HepG2 (cell line): Measurements from ENCODE around the gene PDE1C. TPM values are rescaled to one million over a fixed set of nuclear protein-coding genes. Genes with fewer than 3 reads are reported as not detected.

Experiments used
- ATAC-seq: fragments of 200-7000 bp; cut with Tn5 transposase; 3 replicates; pipeline ENCODE4 v1.9.1; 2020; ENCODE audit warnings: mild to moderate bottlenecking, moderate library complexity
- BruUV-seq: library from RNA; stranded (reverse); fragments of 400-500 nt; replicated peaks from 2 replicates; lab custom pipeline; 2021; lab: Mats Ljungman, UMichigan
- CTCF ChIA-PET: fragments of 300-600 bp; formaldehyde crosslinking; extraction: SDS; loops from one replicate; lab custom pipeline; 2021; ENCODE audit warnings: low total read pairs, inconsistent platforms, low intra/inter-chr PET ratio; lab: Yijun Ruan, JAX
- POLR2A ChIA-PET: fragments of 350-600 bp; sonication (Branson Sonifier 250); formaldehyde crosslinking; loops from one replicate; lab custom pipeline; 2020; ENCODE audit warnings: antibody characterized with exemption, inconsistent platforms; lab: Yijun Ruan, JAX
- DNase-seq: peaks from one replicate; pipeline ENCODE4 v3.0.0-alpha.2; 2015; ENCODE audit warnings: low spot score
- FAIRE-seq: peaks from 3 replicates; lab custom pipeline; 2011; peaks lifted over from hg19 to GRCh38; lab: Jason Lieb, UNC
- H2AFZ ChIP-seq: one replicate; pipeline ENCODE4 v1.6.1; 2011; ENCODE audit warnings: low read length, inconsistent platforms
- H3K27ac ChIP-seq: fragments of 300-600 bp; 3 replicates; pipeline ENCODE4 v1.8.0; 2011; ENCODE audit warnings: mixed run types, mild to moderate bottlenecking, mixed read lengths, low read length, inconsistent platforms; ENCODE audit not compliant: insufficient read depth; ENCODE audit errors: extremely low read length
- H3K27me3 ChIP-seq, 2 experiments: fragments of 200-600 bp in 1 of 2; 2 replicates in 1 of 2; 3 replicates in 1 of 2; pipeline versions ENCODE4 v1.6.0 to v1.8.0; 2011; ENCODE audit warnings: low read length in 2 of 2, mild to moderate bottlenecking in 2 of 2, moderate library complexity in 2 of 2, inconsistent platforms in 1 of 2; ENCODE audit not compliant: insufficient read depth in 2 of 2, control insufficient read depth in 1 of 2
- H3K36me3 ChIP-seq, 2 experiments: fragments of 200-600 bp in 1 of 2; replicated peaks in 1 of 2; 2 replicates in 1 of 2; 3 replicates in 1 of 2; pipeline versions ENCODE4 v1.5.1 to v1.8.0; 2011; ENCODE audit warnings: low read length in 2 of 2, inconsistent platforms in 1 of 2; ENCODE audit not compliant: insufficient read depth in 2 of 2, control insufficient read depth in 1 of 2
- H3K4me1 ChIP-seq: 2 replicates; pipeline ENCODE4 v1.5.1; 2012; ENCODE audit warnings: low read length, inconsistent platforms; ENCODE audit not compliant: insufficient read depth
- H3K4me2 ChIP-seq: 2 replicates; pipeline ENCODE4 v1.6.0; 2011; ENCODE audit warnings: low read depth, low read length, inconsistent platforms
- H3K4me3 ChIP-seq, 3 experiments: fragments of 200-600 bp in 1 of 3; sonication (generic), shearing (Covaris generic) in 1 of 3; replicated peaks in 1 of 3; 2 replicates each; pipeline ENCODE4 v1.5.1; 2011 to 2016; ENCODE audit warnings: low read length in 3 of 3, inconsistent platforms in 2 of 3, low read depth in 2 of 3, mild to moderate bottlenecking in 2 of 3, control low read depth in 1 of 3, mixed read lengths in 1 of 3; ENCODE audit not compliant: insufficient read depth in 1 of 3
- H3K79me2 ChIP-seq: one replicate; pipeline ENCODE4 v1.6.1; 2011; ENCODE audit warnings: low read length, inconsistent platforms; ENCODE audit not compliant: insufficient read depth
- H3K9ac ChIP-seq: 2 replicates; pipeline ENCODE4 v1.6.0; 2011; ENCODE audit warnings: mild to moderate bottlenecking, low read depth, low read length, inconsistent platforms; ENCODE audit not compliant: insufficient read depth
- H3K9me3 ChIP-seq: 2 replicates; pipeline ENCODE4 v1.5.1; 2012; ENCODE audit warnings: mild to moderate bottlenecking, low read length
- H4K20me1 ChIP-seq: 2 replicates; pipeline ENCODE4 v1.6.0; 2011; ENCODE audit warnings: inconsistent platforms, mild to moderate bottlenecking, low read length, moderate library complexity; ENCODE audit not compliant: insufficient read depth
- BCL3 ChIP-seq: sonication (generic); formaldehyde crosslinking; IDR thresholded peaks from 2 replicates; pipeline ENCODE4 v1.5.1; 2020; ENCODE audit warnings: mild to moderate bottlenecking, missing genetic modification reagents, moderate library complexity
- CENPX ChIP-seq: sonication (generic); formaldehyde crosslinking; IDR thresholded peaks from 2 replicates; pipeline ENCODE4 v1.9.0; 2021; ENCODE audit warnings: mild to moderate bottlenecking, missing genetic modification reagents, moderate library complexity
- SIX4 ChIP-seq: sonication (generic); formaldehyde crosslinking; IDR thresholded peaks from 2 replicates; pipeline ENCODE4 v1.4.0; 2020; ENCODE audit warnings: missing genetic modification reagents
- TOE1 ChIP-seq: sonication (generic); formaldehyde crosslinking; IDR thresholded peaks from 2 replicates; pipeline ENCODE4 v1.4.0; 2020; ENCODE audit warnings: mild to moderate bottlenecking, missing genetic modification reagents
- TRIM22 ChIP-seq: fragments of 450-650 bp; IDR thresholded peaks from 2 replicates; pipeline ENCODE4 v1.6.1; 2017
- ZFP1 ChIP-seq: IDR thresholded peaks from 2 replicates; pipeline ENCODE4 v1.6.1; 2016
- ZSCAN25 ChIP-seq: sonication (generic); formaldehyde crosslinking; IDR thresholded peaks from 2 replicates; pipeline ENCODE4 v1.8.0; 2022; ENCODE audit warnings: mild to moderate bottlenecking, missing genetic modification reagents
- WGBS: methylation state at CpG from one replicate; pipeline ENCODE4 v1.1.6; 2017; ENCODE audit warnings: low lambda C conversion rate; 5-methylcytosine and 5-hydroxymethylcytosine counted together
- in situ Hi-C: cut with HindIII; loops from 2 replicates; pipeline ENCODE4 v1.10.0; 2017; ENCODE audit warnings: low pct_unique_long_range_greater_than_20kb; ENCODE audit not compliant: extremely low pct_ligation_motif_present
- intact Hi-C: fragments of 100-400 bp; cut with micrococcal nuclease; formaldehyde crosslinking; loops from one replicate; pipeline ENCODE4 v1.10.0; 2022; ENCODE audit not compliant: unreplicated experiment
- polyA plus RNA-seq, 8 experiments: library from polyadenylated mRNA; depleted of rRNA in 3 of 8; stranded (reverse) in 7 of 8; unstranded in 1 of 8; fragments of >200 nt; fragmentation: Illumina TruSeq in 4 of 8; extraction: Trizol in 4 of 8; gene quantifications; 2 replicates each; pipeline versions ENCODE4 v1.2.1 to v1.2.3, GENCODE V29; 2011 to 2016; ENCODE audit warnings: low read depth in 4 of 8, missing spikeins in 1 of 8, mixed read lengths in 1 of 8; ENCODE audit not compliant: insufficient read depth in 1 of 8
- total RNA-seq, 5 experiments: library from RNA; depleted of rRNA; stranded (reverse); fragments of >200 nt; fragmentation: Illumina TruSeq; extraction: Trizol; gene quantifications; 2 replicates each; pipeline ENCODE4 v1.2.3, GENCODE V29; 2016; ENCODE audit warnings: low read depth in 1 of 5
- TF ChIP-seq, protein P1 (sequence below): sonication (generic); formaldehyde crosslinking; IDR thresholded peaks from 2 replicates; pipeline ENCODE4 v1.9.0; 2021; ENCODE audit warnings: missing genetic modification reagents, borderline replicate concordance
- TF ChIP-seq, protein P2 (sequence below): sonication (generic); formaldehyde crosslinking; IDR thresholded peaks from 2 replicates; pipeline ENCODE4 v1.4.0; 2020; ENCODE audit warnings: missing genetic modification reagents, mild to moderate bottlenecking, borderline replicate concordance
- TF ChIP-seq, protein P3 (sequence below): sonication (generic); formaldehyde crosslinking; IDR thresholded peaks from 2 replicates; pipeline ENCODE4 v1.4.0; 2020; ENCODE audit warnings: missing genetic modification reagents, borderline replicate concordance

The PDE1C gene
- total and polyA plus RNA-seq, 2 of the 13 experiments (the other 11 are each of a cell fraction or from before 2014, with no cell fraction given) = not detected

- ChIA-PET CTCF (no interaction called here), POLR2A (no interaction called here)
- Histone ChIP-seq H3K4me1 (no peaks in the 10 kb centered on the region), H3K4me3 (no peak overlapping the region), H3K4me2 (no peak overlapping the region), H3K79me2 (no peaks in the 10 kb centered on the region), H3K27me3 (no peaks in the 10 kb centered on the region), H2AFZ (no peak overlapping the region), H3K9me3 (no peaks in the 10 kb centered on the region), H3K27ac (no peak overlapping the region), H3K36me3 (no peaks in the 10 kb centered on the region), H4K20me1 (no peaks in the 10 kb centered on the region), H3K9ac (no peak overlapping the region)
- TF ChIP-seq, protein P1, sequence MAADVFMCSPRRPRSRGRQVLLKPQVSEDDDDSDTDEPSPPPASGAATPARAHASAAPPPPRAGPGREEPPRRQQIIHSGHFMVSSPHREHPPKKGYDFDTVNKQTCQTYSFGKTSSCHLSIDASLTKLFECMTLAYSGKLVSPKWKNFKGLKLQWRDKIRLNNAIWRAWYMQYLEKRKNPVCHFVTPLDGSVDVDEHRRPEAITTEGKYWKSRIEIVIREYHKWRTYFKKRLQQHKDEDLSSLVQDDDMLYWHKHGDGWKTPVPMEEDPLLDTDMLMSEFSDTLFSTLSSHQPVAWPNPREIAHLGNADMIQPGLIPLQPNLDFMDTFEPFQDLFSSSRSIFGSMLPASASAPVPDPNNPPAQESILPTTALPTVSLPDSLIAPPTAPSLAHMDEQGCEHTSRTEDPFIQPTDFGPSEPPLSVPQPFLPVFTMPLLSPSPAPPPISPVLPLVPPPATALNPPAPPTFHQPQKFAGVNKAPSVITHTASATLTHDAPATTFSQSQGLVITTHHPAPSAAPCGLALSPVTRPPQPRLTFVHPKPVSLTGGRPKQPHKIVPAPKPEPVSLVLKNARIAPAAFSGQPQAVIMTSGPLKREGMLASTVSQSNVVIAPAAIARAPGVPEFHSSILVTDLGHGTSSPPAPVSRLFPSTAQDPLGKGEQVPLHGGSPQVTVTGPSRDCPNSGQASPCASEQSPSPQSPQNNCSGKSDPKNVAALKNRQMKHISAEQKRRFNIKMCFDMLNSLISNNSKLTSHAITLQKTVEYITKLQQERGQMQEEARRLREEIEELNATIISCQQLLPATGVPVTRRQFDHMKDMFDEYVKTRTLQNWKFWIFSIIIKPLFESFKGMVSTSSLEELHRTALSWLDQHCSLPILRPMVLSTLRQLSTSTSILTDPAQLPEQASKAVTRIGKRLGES (CRISPR knock-in tag) = no peak
- TF ChIP-seq TOE1 (CRISPR knock-in tag) (no peak), TRIM22 (no peak), ZFP1 (CRISPR knock-in tag) (no peak)
- WGBS = 3% methylated on average over 3 of the region's 3 CpGs
- ATAC-seq (no peak), DNase-seq (no peak), FAIRE-seq (no peak)
- BruUV-seq = no TSS peak
- intact Hi-C loops = no loop called here
- in situ Hi-C loops = no loop called here
Observed at GRCh38 chr7:31786326-31786725, 283.9 kb downstream of the PDE1C start.

DNA sequence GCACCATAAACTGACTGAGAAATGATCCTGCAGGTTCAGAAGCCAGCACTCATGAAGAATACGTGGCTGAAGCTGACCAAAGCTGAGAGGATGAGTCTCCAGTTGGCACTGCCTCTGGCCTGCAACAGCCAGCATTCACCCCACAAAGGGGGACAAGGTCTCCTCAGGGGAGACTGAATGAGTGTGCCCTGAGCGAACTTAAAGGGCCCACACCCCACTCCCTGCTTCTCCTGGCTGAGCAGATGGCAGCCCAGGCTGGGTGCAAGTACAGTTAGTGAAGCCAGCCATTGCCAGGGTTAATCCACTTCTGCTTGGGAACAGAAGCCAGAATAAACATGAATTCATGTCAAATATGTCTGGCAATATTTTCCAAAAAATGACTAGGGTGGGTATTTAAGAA lies 285.1 kb downstream of the PDE1C start:
- WGBS = 0% methylated on average over 2 of the region's 2 CpGs
- no peak for ATAC-seq

More for the DNA sequence above, 285.1 kb downstream of the PDE1C start:
- H3K36me3 ChIP-seq = no peaks in the 10 kb centered on the region
- intact Hi-C loops = no loop called here
- H3K4me1 ChIP-seq = no peaks in the 10 kb centered on the region
- DNase-seq = no peak
- H3K4me3 ChIP-seq = no peak overlapping the region
- no peaks in the 10 kb centered on the region for H4K20me1 ChIP-seq
- ChIA-PET CTCF (no interaction called here), POLR2A (no interaction called here)
- H2AFZ ChIP-seq = no peak overlapping the region
- TF ChIP-seq, protein P2, sequence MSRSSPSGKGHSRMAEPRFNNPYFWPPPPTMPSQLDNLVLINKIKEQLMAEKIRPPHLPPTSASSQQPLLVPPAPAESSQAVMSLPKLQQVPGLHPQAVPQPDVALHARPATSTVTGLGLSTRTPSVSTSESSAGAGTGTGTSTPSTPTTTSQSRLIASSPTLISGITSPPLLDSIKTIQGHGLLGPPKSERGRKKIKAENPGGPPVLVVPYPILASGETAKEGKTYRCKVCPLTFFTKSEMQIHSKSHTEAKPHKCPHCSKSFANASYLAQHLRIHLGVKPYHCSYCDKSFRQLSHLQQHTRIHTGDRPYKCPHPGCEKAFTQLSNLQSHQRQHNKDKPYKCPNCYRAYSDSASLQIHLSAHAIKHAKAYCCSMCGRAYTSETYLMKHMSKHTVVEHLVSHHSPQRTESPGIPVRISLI (CRISPR knock-in tag) = no peak
- TF ChIP-seq BCL3 (CRISPR knock-in tag) (no peak), CENPX (no peak), SIX4 (CRISPR knock-in tag) (no peak), ZSCAN25 (CRISPR knock-in tag) (no peak)
- TF ChIP-seq, protein P3, sequence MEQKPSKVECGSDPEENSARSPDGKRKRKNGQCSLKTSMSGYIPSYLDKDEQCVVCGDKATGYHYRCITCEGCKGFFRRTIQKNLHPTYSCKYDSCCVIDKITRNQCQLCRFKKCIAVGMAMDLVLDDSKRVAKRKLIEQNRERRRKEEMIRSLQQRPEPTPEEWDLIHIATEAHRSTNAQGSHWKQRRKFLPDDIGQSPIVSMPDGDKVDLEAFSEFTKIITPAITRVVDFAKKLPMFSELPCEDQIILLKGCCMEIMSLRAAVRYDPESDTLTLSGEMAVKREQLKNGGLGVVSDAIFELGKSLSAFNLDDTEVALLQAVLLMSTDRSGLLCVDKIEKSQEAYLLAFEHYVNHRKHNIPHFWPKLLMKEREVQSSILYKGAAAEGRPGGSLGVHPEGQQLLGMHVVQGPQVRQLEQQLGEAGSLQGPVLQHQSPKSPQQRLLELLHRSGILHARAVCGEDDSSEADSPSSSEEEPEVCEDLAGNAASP (CRISPR knock-in tag) = no peak
- H3K9ac ChIP-seq = no peak overlapping the region
- FAIRE-seq = no peak
- no peak overlapping the region for H3K4me2 ChIP-seq
- BruUV-seq = no TSS peak
- no peaks in the 10 kb centered on the region for H3K9me3 ChIP-seq
- no peaks in the 10 kb centered on the region for H3K79me2 ChIP-seq
- H3K27ac ChIP-seq = no peak overlapping the region
- in situ Hi-C loops = no loop called here
- H3K27me3 ChIP-seq = no peaks in the 10 kb centered on the region
